ENCODE data around the gene RNASE4.
"Not testable (repeated sequence)": the region's sequence is repeated elsewhere in the genome, so short reads cannot be mapped to it uniquely, and the experiment has no call there.

- TF ChIP-seq CTCF, EP300, POLR2AphosphoS5, POLR2A (IDR thresholded peaks at IDR 0.05): not testable (repeated sequence)
Observed at GRCh38 chr14:20666400-20666961, 17.9 kb upstream of the RNASE4 start.

Data from sigmoid colon (tissue), 4 donors.